Muscle of leg (tissue), 16 donors: ENCODE results near the gene GRK4. TPM values are rescaled to one million over a fixed set of nuclear protein-coding genes. Genes with fewer than 3 reads are reported as not detected.
"Not testable (repeated sequence)": the region's sequence is repeated elsewhere in the genome, so short reads cannot be mapped to it uniquely, and the experiment has no call there.

Experiments
- DNase-seq: peaks from one replicate; pipeline ENCODE4 v3.0.0; 2013
- H3K27ac ChIP-seq: one replicate; pipeline ENCODE4 v1.5.1; 2013; ENCODE audit warnings: mild to moderate bottlenecking, low read length, control low read depth
- H3K27me3 ChIP-seq: one replicate; pipeline ENCODE4 v1.6.1; 2013; ENCODE audit warnings: low read length; ENCODE audit not compliant: control insufficient read depth, insufficient read depth
- H3K36me3 ChIP-seq: one replicate; pipeline ENCODE4 v1.6.1; 2013; ENCODE audit warnings: low read length; ENCODE audit not compliant: control insufficient read depth, insufficient read depth
- H3K4me1 ChIP-seq: one replicate; pipeline ENCODE4 v1.6.1; 2013; ENCODE audit warnings: low read length; ENCODE audit not compliant: control insufficient read depth, insufficient read depth
- H3K4me3 ChIP-seq: one replicate; pipeline ENCODE4 v1.5.1; 2013; ENCODE audit warnings: low read length, control low read depth
- H3K9me3 ChIP-seq: replicated peaks from 2 replicates; pipeline ENCODE4 v1.6.1; 2013; ENCODE audit warnings: low read depth, low read length; ENCODE audit not compliant: control insufficient read depth
- WGBS: methylation state at CpG from one replicate; pipeline ENCODE4 v1.1.5; 2013; ENCODE audit warnings: missing lambda C conversion rate; ENCODE audit not compliant: insufficient coverage; 5-methylcytosine and 5-hydroxymethylcytosine counted together
- long read RNA-seq, 11 donors: transcript quantifications; one replicate each; lab custom pipeline, GENCODE V29; 2026
- polyA plus RNA-seq, 8 donors: library from polyadenylated mRNA; unstranded; fragments of 120-200 nt; gene quantifications; one replicate each; pipeline versions ENCODE4 v1.2.1 to v1.2.3, GENCODE V29; 2013; ENCODE audit warnings: inconsistent platforms in 1 of 8, low replicate concordance in 1 of 8; ENCODE audit not compliant: insufficient read length in 8 of 8, insufficient read depth in 1 of 8
- total RNA-seq: library from RNA; stranded (reverse); fragments of 120-200 nt; gene quantifications from one replicate; pipeline ENCODE4 v1.2.4, GENCODE V29; 2013

GRK4 gene
- total RNA-seq: 8.4 TPM
- polyA plus RNA-seq: 10 to 100 TPM in 4 of 8 donors, 1 to 10 TPM in 4; 6.7 to 16.1 (median 9.4) TPM
- long read RNA-seq, donor 1, partial matches to known transcripts: 0 of 2 reads
- long read RNA-seq, donor 1, other reads (novel, unspliced or antisense): 0 of 2 reads
- long read RNA-seq, donor 2: 0 reads
- long read RNA-seq, donor 3, partial matches to known transcripts: 0 of 4 reads
- long read RNA-seq, donor 3, other reads (novel, unspliced or antisense): 0 of 4 reads
- long read RNA-seq, donor 4, partial matches to known transcripts: 0 of 1 reads
- long read RNA-seq, donor 4, other reads (novel, unspliced or antisense): 0 of 1 reads
- long read RNA-seq, donor 5, transcript GRK4-204 (2 exons, 2,136 nt): major isoform, 5 of 5 reads
- long read RNA-seq, donor 5, partial matches to known transcripts: 0 of 5 reads
- long read RNA-seq, donor 5, other reads (novel, unspliced or antisense): 0 of 5 reads
- long read RNA-seq, donor 6, partial matches to known transcripts: 13 of 16 reads
- long read RNA-seq, donor 6, other reads (novel, unspliced or antisense): 0 of 16 reads
- long read RNA-seq, donor 7, partial matches to known transcripts: 0 of 2 reads
- long read RNA-seq, donor 7, other reads (novel, unspliced or antisense): 0 of 2 reads
- long read RNA-seq, donor 8, partial matches to known transcripts: 0 of 2 reads
- long read RNA-seq, donor 8, other reads (novel, unspliced or antisense): 0 of 2 reads
- long read RNA-seq, donor 9, partial matches to known transcripts: 0 of 1 reads
- long read RNA-seq, donor 9, other reads (novel, unspliced or antisense): 0 of 1 reads
- long read RNA-seq, donor 10, partial matches to known transcripts: 0 of 4 reads
- long read RNA-seq, donor 10, other reads (novel, unspliced or antisense): 0 of 4 reads
- long read RNA-seq, donor 11, partial matches to known transcripts: 0 of 3 reads
- long read RNA-seq, donor 11, other reads (novel, unspliced or antisense): 0 of 3 reads

GRCh38 chr4:2963175-2963965 is at the start of gene GRK4, which contains the start of gene NOP14:
GRK4 (plus strand) TSS chr4:2963571; CDS start chr4:2964071, 500 bp downstream.
NOP14 (minus strand) TSS chr4:2963406; CDS start chr4:2963319, 87 bp downstream.
- no peaks in the 10 kb centered on the region for H3K9me3 ChIP-seq
- no peaks in the 10 kb centered on the region for H3K27me3 ChIP-seq
- DNase-seq: peak; percentile 99
- H3K27ac ChIP-seq: peak within 1 kb of the TSS; percentile 87
- under 1% methylated on average over 105 of the region's 105 CpGs for WGBS
- H3K36me3 ChIP-seq: peaks cover 16% of the 10 kb centered on the region
- H3K4me3 ChIP-seq: peak within 1 kb of the TSS; percentile 85
- peaks cover 22% of the 10 kb centered on the region for H3K4me1 ChIP-seq

- H3K9me3 ChIP-seq: no peaks in the 10 kb centered on the region
- 85% methylated on average over 5 of the region's 16 CpGs for WGBS
- no peak overlapping the region for H3K27ac ChIP-seq
- H3K27me3 ChIP-seq: no peaks in the 10 kb centered on the region
- no peak overlapping the region for H3K4me3 ChIP-seq
- no peaks in the 10 kb centered on the region for H3K4me1 ChIP-seq
- no peak for DNase-seq
- H3K36me3 ChIP-seq: peaks cover 62% of the 10 kb centered on the region
Observed at GRCh38 chr4:2914256-2915126, 48.9 kb upstream of the GRK4 start.

GRCh38 chr4:2915789-2916188 is 47.6 kb upstream of the GRK4 start:
- Histone ChIP-seq H3K36me3 (peaks cover 54% of the 10 kb centered on the region), H3K4me1 (no peaks in the 10 kb centered on the region), H3K9me3 (no peaks in the 10 kb centered on the region), H3K4me3 (no peak overlapping the region), H3K27me3 (no peaks in the 10 kb centered on the region), H3K27ac (no peak overlapping the region)
- WGBS: 87% methylated on average over 8 of the region's 9 CpGs
- no peak for DNase-seq

- H3K27ac ChIP-seq, H3K27me3 ChIP-seq, DNase-seq, H3K9me3 ChIP-seq, H3K4me1 ChIP-seq, H3K4me3 ChIP-seq: not testable (repeated sequence)
- no CpG with 5 or more reads among the region's 2 CpGs for WGBS
- H3K36me3 ChIP-seq: peaks cover 48% of the 10 kb centered on the region
Observed at GRCh38 chr4:2916696-2917095, 46.7 kb upstream of the GRK4 start.

GRCh38 chr4:2918300-2918699 is 45.1 kb upstream of the GRK4 start:
- not testable (repeated sequence) for H3K4me1 ChIP-seq, H3K27ac ChIP-seq, DNase-seq, H3K27me3 ChIP-seq, H3K4me3 ChIP-seq, H3K9me3 ChIP-seq
- peaks cover 47% of the 10 kb centered on the region for H3K36me3 ChIP-seq
- WGBS: no CpG with 5 or more reads among the region's 2 CpGs

- not testable (repeated sequence) for H3K27ac ChIP-seq, H3K27me3 ChIP-seq, DNase-seq, H3K4me1 ChIP-seq, H3K4me3 ChIP-seq, H3K9me3 ChIP-seq
- WGBS: 100% methylated on average over 1 of the region's 8 CpGs
- H3K36me3 ChIP-seq: peaks cover 45% of the 10 kb centered on the region
Observed at GRCh38 chr4:2918714-2919113, 44.7 kb upstream of the GRK4 start.

- H3K4me1 ChIP-seq, H3K4me3 ChIP-seq, H3K27me3 ChIP-seq, H3K27ac ChIP-seq, DNase-seq, H3K9me3 ChIP-seq: not testable (repeated sequence)
- WGBS: 90% methylated on average over 3 of the region's 7 CpGs
- H3K36me3 ChIP-seq: peaks cover 52% of the 10 kb centered on the region
Observed at GRCh38 chr4:2922453-2923101, 40.8 kb upstream of the GRK4 start.

- DNase-seq: no peak
- Histone ChIP-seq H3K27ac (no peak overlapping the region), H3K4me1 (no peaks in the 10 kb centered on the region), H3K27me3 (no peaks in the 10 kb centered on the region), H3K9me3 (no peaks in the 10 kb centered on the region), H3K36me3 (peaks cover 57% of the 10 kb centered on the region), H3K4me3 (no peak overlapping the region)
- 93% methylated on average over 8 of the region's 10 CpGs for WGBS
Observed at GRCh38 chr4:2923141-2923551, 40.2 kb upstream of the GRK4 start.
